GM18507 (cell line): ENCODE results near the gene DNER.

Experiments
- DNase-seq: peaks from one replicate; pipeline ENCODE4 v3.0.0; 2011; ENCODE audit warnings: low read depth; ENCODE audit not compliant: insufficient read length; ENCODE audit errors: extremely low spot score
- FAIRE-seq: peaks from 2 replicates; lab custom pipeline; 2011; peaks lifted over from hg19 to GRCh38; lab: Jason Lieb, UNC

Gene DNER

GRCh38 chr2:229425598-229425997 lies 288.8 kb downstream of the DNER start:
- FAIRE-seq (no peak), DNase-seq (no peak)

GRCh38 chr2:229422063-229422462 lies 292.3 kb downstream of the DNER start:
- DNase-seq (no peak), FAIRE-seq (no peak)

GRCh38 chr2:229419158-229419557 lies 295.2 kb downstream of the DNER start:
- no peak for FAIRE-seq

GRCh38 chr2:229417916-229418315 lies 296.4 kb downstream of the DNER start:
- DNase-seq (no peak), FAIRE-seq (no peak)

More at GRCh38 chr2:229419158-229419557, 295.2 kb downstream of the DNER start:
- no peak for DNase-seq

GRCh38 chr2:229417176-229417575 lies 297.2 kb downstream of the DNER start:
- no peak for FAIRE-seq
- DNase-seq: no peak

GRCh38 chr2:229416116-229416694 lies 298.1 kb downstream of the DNER start:
- DNase-seq (no peak), FAIRE-seq (no peak)

- no peak for FAIRE-seq
- DNase-seq: no peak
Measured at GRCh38 chr2:229414631-229415030, 299.7 kb downstream of the DNER start.

- no peak for DNase-seq
- FAIRE-seq: no peak
Measured at GRCh38 chr2:229412686-229413085, 301.7 kb downstream of the DNER start.

- no peak for DNase-seq
Measured at GRCh38 chr2:229410946-229411345, 303.4 kb downstream of the DNER start.

GRCh38 chr2:229410264-229410663 lies 304.1 kb downstream of the DNER start:
- FAIRE-seq (no peak), DNase-seq (no peak)

More at GRCh38 chr2:229410946-229411345, 303.4 kb downstream of the DNER start:
- no peak for FAIRE-seq

- no peak for DNase-seq
Measured at GRCh38 chr2:229409751-229410181, 304.6 kb downstream of the DNER start.

GRCh38 chr2:229408962-229409361 lies 305.4 kb downstream of the DNER start:
- DNase-seq (no peak), FAIRE-seq (no peak)

More at GRCh38 chr2:229409751-229410181, 304.6 kb downstream of the DNER start:
- no peak for FAIRE-seq

- DNase-seq (no peak), FAIRE-seq (no peak)
Measured at GRCh38 chr2:229408356-229408755, 306.0 kb downstream of the DNER start.

- DNase-seq (no peak), FAIRE-seq (no peak)
Measured at GRCh38 chr2:229407170-229407569, 307.2 kb downstream of the DNER start.

GRCh38 chr2:229405796-229406195 lies 308.6 kb downstream of the DNER start:
- FAIRE-seq: no peak
- no peak for DNase-seq

GRCh38 chr2:229403296-229403695 lies 311.1 kb downstream of the DNER start:
- DNase-seq: no peak
- no peak for FAIRE-seq

- DNase-seq (no peak), FAIRE-seq (no peak)
Measured at GRCh38 chr2:229401171-229401865, 313.0 kb downstream of the DNER start.

GRCh38 chr2:229393926-229394325 lies 320.4 kb downstream of the DNER start:
- DNase-seq (no peak), FAIRE-seq (no peak)

- no peak for DNase-seq
- no peak for FAIRE-seq
Measured at GRCh38 chr2:229392196-229392595, 322.2 kb downstream of the DNER start.

GRCh38 chr2:229388731-229389130 lies 325.6 kb downstream of the DNER start:
- DNase-seq: no peak
- no peak for FAIRE-seq

- FAIRE-seq: no peak
Measured at GRCh38 chr2:229387866-229388265, 326.5 kb downstream of the DNER start.

More at GRCh38 chr2:229387866-229388265, 326.5 kb downstream of the DNER start:
- no peak for DNase-seq
